H1 (cell line): Measurements from ENCODE around the gene RALGAPA1. TPM values are rescaled to one million over a fixed set of nuclear protein-coding genes. Genes with fewer than 3 reads are reported as not detected.

ENCODE experiments used
- CTCF ChIA-PET: fragments of 300-600 bp; sonication (Branson Sonifier 250); formaldehyde crosslinking; loops from one replicate; lab custom pipeline; 2021; ENCODE audit not compliant: partially characterized antibody; lab: Charles Lee
- POLR2A ChIA-PET: fragments of 300-600 bp; sonication (Branson Sonifier 250); formaldehyde crosslinking; loops from one replicate; lab custom pipeline; 2021; ENCODE audit warnings: inconsistent platforms; ENCODE audit not compliant: partially characterized antibody; lab: Charles Lee
- DNase-seq, 2 experiments: peaks; one replicate each; pipeline versions ENCODE4 v3.0.0 to v3.0.0-alpha.2; 2010 to 2022; ENCODE audit warnings: low spot score in 2 of 2, low read depth in 1 of 2, mixed read lengths in 1 of 2
- FAIRE-seq: peaks from 2 replicates; lab custom pipeline; 2011; peaks lifted over from hg19 to GRCh38; lab: Jason Lieb, UNC
- H2AFZ ChIP-seq: 2 replicates; pipeline ENCODE4 v1.8.1; 2012; ENCODE audit warnings: low read length, inconsistent platforms
- H2AK5ac ChIP-seq: 2 replicates; pipeline ENCODE4 v1.6.1; 2013; ENCODE audit warnings: low read depth, low read length
- H2BK120ac ChIP-seq: replicated peaks from 2 replicates; pipeline ENCODE3; 2013; ENCODE audit warnings: low read depth, low read length, inconsistent platforms
- H2BK12ac ChIP-seq: 2 replicates; pipeline ENCODE4 v1.6.1; 2013; ENCODE audit warnings: low read depth, low read length
- H2BK15ac ChIP-seq: 2 replicates; pipeline ENCODE4 v1.6.1; 2013; ENCODE audit warnings: low read length
- H2BK20ac ChIP-seq: 2 replicates; pipeline ENCODE4 v1.6.1; 2013; ENCODE audit warnings: low read length
- H2BK5ac ChIP-seq: 2 replicates; pipeline ENCODE4 v1.6.1; 2013; ENCODE audit warnings: low read depth, low read length
- H3K14ac ChIP-seq: 2 replicates; pipeline ENCODE4 v1.6.1; 2013; ENCODE audit warnings: inconsistent platforms; ENCODE audit not compliant: insufficient read length
- H3K18ac ChIP-seq: 2 replicates; pipeline ENCODE4 v1.6.1; 2013; ENCODE audit warnings: low read length; ENCODE audit errors: extremely low read depth
- H3K23ac ChIP-seq: 2 replicates; pipeline ENCODE4 v1.6.1; 2013; ENCODE audit warnings: inconsistent platforms; ENCODE audit not compliant: insufficient read length
- H3K23me2 ChIP-seq: 2 replicates; pipeline ENCODE4 v1.6.1; 2013; ENCODE audit warnings: low read depth, low read length
- H3K27ac ChIP-seq: 2 replicates; pipeline ENCODE4 v1.6.1; 2011; ENCODE audit warnings: low read depth, low read length, inconsistent platforms
- H3K27me3 ChIP-seq, 4 experiments: replicated peaks in 1 of 4; 1 replicate in 1 of 4; 2 replicates in 3 of 4; pipeline versions ENCODE4 v1.6.1 to v1.8.1; 2011 to 2013; ENCODE audit warnings: low read length in 3 of 4, mild to moderate bottlenecking in 3 of 4, inconsistent platforms in 2 of 4, mixed read lengths in 2 of 4, moderate library complexity in 1 of 4; ENCODE audit not compliant: control insufficient read depth in 3 of 4, insufficient read depth in 3 of 4; ENCODE audit errors: extremely low read depth in 1 of 4
- H3K36me3 ChIP-seq, 4 experiments: 2 replicates each; pipeline versions ENCODE4 v1.6.1 to v1.8.1; 2011 to 2013; ENCODE audit warnings: mild to moderate bottlenecking in 4 of 4, low read length in 3 of 4, moderate library complexity in 2 of 4, control low read depth in 1 of 4, inconsistent platforms in 1 of 4; ENCODE audit not compliant: insufficient read depth in 4 of 4, control insufficient read depth in 2 of 4
- H3K4ac ChIP-seq: replicated peaks from 2 replicates; pipeline ENCODE3; 2013; ENCODE audit warnings: low read length, low read depth, mixed read lengths, inconsistent platforms; ENCODE audit not compliant: insufficient read length
- H3K4me1 ChIP-seq, 4 experiments: replicated peaks in 1 of 4; 1 replicate in 1 of 4; 2 replicates in 3 of 4; pipeline versions ENCODE4 v1.6.1 to v1.8.1; 2011 to 2013; ENCODE audit warnings: low read length in 3 of 4, inconsistent platforms in 2 of 4, mixed read lengths in 1 of 4; ENCODE audit not compliant: insufficient read depth in 4 of 4, control insufficient read depth in 3 of 4
- H3K4me2 ChIP-seq, 2 experiments: 2 replicates each; pipeline versions ENCODE4 v1.6.1 to v1.8.1; 2011 to 2013; ENCODE audit warnings: low read depth in 2 of 2, low read length in 2 of 2, control low read depth in 1 of 2, inconsistent platforms in 1 of 2, mild to moderate bottlenecking in 1 of 2; ENCODE audit not compliant: insufficient read depth in 1 of 2
- H3K4me3 ChIP-seq, 4 experiments: fragments of 200-600, 300-600 bp in 1 of 4; sonication (generic), shearing (Covaris generic), sonication (Bioruptor Twin) in 1 of 4; 2 replicates each; pipeline versions ENCODE4 v1.5.1 to v1.8.1; 2011 to 2016; ENCODE audit warnings: low read length in 4 of 4, low read depth in 3 of 4, control low read depth in 2 of 4, inconsistent platforms in 2 of 4, mild to moderate bottlenecking in 2 of 4, mixed read lengths in 1 of 4, moderate library complexity in 1 of 4; ENCODE audit not compliant: insufficient read depth in 2 of 4; ENCODE audit errors: extremely low read depth in 1 of 4
- H3K56ac ChIP-seq: replicated peaks from 2 replicates; pipeline ENCODE3; 2013; ENCODE audit warnings: low read depth, mild to moderate bottlenecking, mixed read lengths, low read length, inconsistent platforms; ENCODE audit not compliant: insufficient read length
- H3K79me1 ChIP-seq: 2 replicates; pipeline ENCODE4 v1.6.1; 2013; ENCODE audit warnings: low read depth, low read length, control low read depth
- H3K79me2 ChIP-seq, 2 experiments: 2 replicates each; pipeline versions ENCODE4 v1.6.1 to v1.8.1; 2012 to 2013; ENCODE audit warnings: low read length in 2 of 2, mild to moderate bottlenecking in 2 of 2, inconsistent platforms in 1 of 2; ENCODE audit not compliant: insufficient read depth in 2 of 2, control insufficient read depth in 1 of 2
- H3K9ac ChIP-seq, 4 experiments: replicated peaks in 1 of 4; 1 replicate in 1 of 4; 2 replicates in 3 of 4; pipeline versions ENCODE4 v1.6.1 to v1.8.1; 2011 to 2013; ENCODE audit warnings: low read depth in 3 of 4, low read length in 3 of 4, control low read depth in 2 of 4, mild to moderate bottlenecking in 2 of 4, moderate library complexity in 2 of 4, inconsistent platforms in 1 of 4; ENCODE audit errors: extremely low read depth in 1 of 4
- H3K9me3 ChIP-seq, 2 experiments: 2 replicates each; pipeline versions ENCODE4 v1.6.1 to v1.8.1; 2012 to 2013; ENCODE audit warnings: mild to moderate bottlenecking in 2 of 2, moderate library complexity in 2 of 2, control low read depth in 1 of 2, inconsistent platforms in 1 of 2, low read depth in 1 of 2, low read length in 1 of 2, mixed read lengths in 1 of 2; ENCODE audit not compliant: insufficient read depth in 2 of 2
- H4K20me1 ChIP-seq, 2 experiments: replicated peaks in 1 of 2; 2 replicates each; pipeline versions ENCODE3 to v1.8.1; 2011 to 2013; ENCODE audit warnings: inconsistent platforms in 2 of 2, low read length in 2 of 2, mild to moderate bottlenecking in 1 of 2; ENCODE audit not compliant: insufficient read depth in 2 of 2, control insufficient read depth in 1 of 2
- H4K5ac ChIP-seq: 2 replicates; pipeline ENCODE4 v1.6.1; 2013; ENCODE audit warnings: low read length, low read depth, mixed read lengths, inconsistent platforms; ENCODE audit not compliant: insufficient read length
- H4K8ac ChIP-seq: 2 replicates; pipeline ENCODE4 v1.8.0; 2013; ENCODE audit warnings: mild to moderate bottlenecking, moderate library complexity, low read length, inconsistent platforms; ENCODE audit not compliant: insufficient read depth; ENCODE audit errors: extremely low read depth
- H4K91ac ChIP-seq: replicated peaks from 2 replicates; pipeline ENCODE3; 2013; ENCODE audit warnings: low read length, mixed read lengths, inconsistent platforms; ENCODE audit not compliant: insufficient read length
- BRCA1 ChIP-seq: IDR thresholded peaks from 2 replicates; pipeline ENCODE4 v1.6.1; 2012; ENCODE audit warnings: low read depth, low read length, improper control_type of control experiment
- CTBP2 ChIP-seq: IDR thresholded peaks from 2 replicates; pipeline ENCODE4 v1.7.0; 2011; ENCODE audit warnings: borderline replicate concordance, mild to moderate bottlenecking, moderate library complexity, mixed read lengths, low read length; ENCODE audit not compliant: insufficient read depth, insufficient read length
- WGBS, 2 experiments: shearing (Covaris generic) in 1 of 2; methylation state at CpG; one replicate each; pipeline versions ENCODE4 v1.1.6 to v1.1.7; 2013 to 2015; ENCODE audit warnings: low lambda C conversion rate in 2 of 2, mixed read lengths in 2 of 2, inconsistent platforms in 1 of 2, low coverage in 1 of 2, missing lambda C conversion rate in 1 of 2; ENCODE audit not compliant: insufficient replicate concordance in 2 of 2, insufficient coverage in 1 of 2, insufficient read length in 1 of 2; ENCODE audit errors: extremely low coverage in 1 of 2, missing lambda C conversion rate in 1 of 2; 5-methylcytosine and 5-hydroxymethylcytosine counted together
- polyA plus RNA-seq, 7 experiments: library from polyadenylated mRNA; depleted of rRNA in 3 of 7; stranded (reverse) in 5 of 7; unstranded in 2 of 7; fragments of >200 nt in 5 of 7; fragments of 200-250 nt in 2 of 7; gene quantifications; 1 replicate in 5 of 7; 2 replicates in 1 of 7; 4 replicates in 1 of 7; pipeline versions ENCODE4 v1.2.1 to v1.2.3, GENCODE V29; 2011 to 2013; ENCODE audit warnings: missing spikeins in 2 of 7, mixed read lengths in 2 of 7
- total RNA-seq: library from RNA; stranded (reverse); fragmentation: NEBNext Ultra II Directional; extraction: Animal tissue kit (Norgen Biotek cat#: 25700); gene quantifications from 2 replicates; pipeline ENCODE4 v1.2.1, GENCODE V29; 2021

RALGAPA1 gene
- total and polyA plus RNA-seq, 2 of the 8 experiments (the other 6 are each of a cell fraction or from before 2014, with no cell fraction given) = 4.2 to 26.7 TPM

- H3K27ac ChIP-seq = no peak overlapping the region
- H2BK12ac ChIP-seq = no peak overlapping the region
- no peaks in the 10 kb centered on the region for H3K36me3 ChIP-seq
- no peak overlapping the region for H4K91ac ChIP-seq
- no peak overlapping the region for H3K4me3 ChIP-seq
- no peaks in the 10 kb centered on the region for H4K20me1 ChIP-seq
- CTCF ChIA-PET = interaction anchor here (1.2 to 4.1 kb wide), 2 partner anchors 12 to 111 kb away, joined by 3 to 33 read pairs; no protein-coding TSS in a partner anchor
- no peak overlapping the region for H2AFZ ChIP-seq
- 89% methylated on average over 2 of the region's 2 CpGs; no CpG with 5 or more reads in 1 of the 2 experiments for WGBS, 2 experiments
- no peak for DNase-seq
- H4K5ac ChIP-seq = no peak overlapping the region
- no peaks in the 10 kb centered on the region for H3K79me1 ChIP-seq
- H3K23ac ChIP-seq = no peak overlapping the region
- H2BK5ac ChIP-seq = no peak overlapping the region
- H3K23me2 ChIP-seq = no peaks in the 10 kb centered on the region; the same call in 1 of the 2 replicates
- TF ChIP-seq BRCA1 (no peak), CTBP2 (no peak)
- TF ChIP-seq, all 59 proteins: peak for 0
- POLR2A ChIA-PET = interaction anchor here (1.3 to 1.9 kb wide), 2 partner anchors 9 to 11 kb away, joined by 3 to 5 read pairs; no protein-coding TSS in a partner anchor
- no peak overlapping the region for H3K4ac ChIP-seq
- H3K9me3 ChIP-seq = no peaks in the 10 kb centered on the region
- H3K27me3 ChIP-seq = no peaks in the 10 kb centered on the region
- H2BK15ac ChIP-seq = no peak overlapping the region
- H3K4me1 ChIP-seq = no peaks in the 10 kb centered on the region
- no peak overlapping the region for H3K56ac ChIP-seq
- no peak overlapping the region for H3K9ac ChIP-seq
- no peak overlapping the region for H2AK5ac ChIP-seq
- no peak overlapping the region for H3K18ac ChIP-seq
- no peak overlapping the region for H3K14ac ChIP-seq
- H4K8ac ChIP-seq = no peak overlapping the region
- no peak overlapping the region for H2BK120ac ChIP-seq
- no peak for FAIRE-seq
- no peak overlapping the region; a peak in 1 of 4 replicates for H3K4me2 ChIP-seq
- peaks cover 0 to 32% of the 10 kb centered on the region in 2 experiments; a peak in 2 of 4 replicates for H3K79me2 ChIP-seq
- no peak overlapping the region for H2BK20ac ChIP-seq
Measured at GRCh38 chr14:35806006-35806907, 2.8 kb downstream of the RALGAPA1 start.
